GM13976 (cell line): Measurements from ENCODE around the gene NTMT1.

ENCODE experiments used
- DNase-seq: peaks from one replicate; pipeline ENCODE4 v3.0.0; 2012; ENCODE audit warnings: low spot score
- CTCF ChIP-seq: IDR thresholded peaks from 2 replicates; pipeline ENCODE4 v1.5.1; 2012; ENCODE audit warnings: borderline replicate concordance, mild to moderate bottlenecking; ENCODE audit not compliant: insufficient read depth; ENCODE audit errors: extremely low read depth, missing control alignments, control extremely low read depth
- in situ Hi-C: fragments of 300-500 bp; cut with MboI; formaldehyde crosslinking; loops from one replicate; pipeline ENCODE4 v1.12.0; 2022; ENCODE audit warnings: low sequenced_read_pairs, mixed read lengths, inconsistent platforms; ENCODE audit not compliant: unreplicated experiment

The NTMT1 gene

GRCh38 chr9:129685220-129685932 lies 59.4 kb downstream of the NTMT1 start:
- no peak for DNase-seq
- TF ChIP-seq CTCF, result no peak
- in situ Hi-C loops, result no loop called here
